ENCODE data around the gene GUK1. TPM values are rescaled to one million over a fixed set of nuclear protein-coding genes. Genes with fewer than 3 reads are reported as not detected.

GUK1 gene
- polyA plus RNA-seq, 1 donor from 2014 or later: 502 TPM

GRCh38 chr1:228109073-228109961 is 30.8 kb upstream of the GUK1 start, which contains the start of gene MRPL55:
Gene MRPL55 (minus strand): TSS chr1:228109299. CDS start chr1:228108260, 1,039 bp downstream.
- no peaks in the 10 kb centered on the region for H4K20me1 ChIP-seq (ENCODE audit: insufficient read depth)
- no peaks in the 10 kb centered on the region for H3K9me2 ChIP-seq (ENCODE audit: insufficient read depth, low read length)
- TF ChIP-seq EP300 (conservative IDR thresholded peaks at IDR 0.05; ENCODE audit: poor library complexity, severe bottlenecking) (peak; percentile 76), RAD21 (conservative IDR thresholded peaks at IDR 0.05) (peak; percentile 20), REST (IDR thresholded peaks at IDR 0.05; ENCODE audit: borderline replicate concordance) (peak; percentile 81), MXI1 (conservative IDR thresholded peaks at IDR 0.05; ENCODE audit: poor library complexity, severe bottlenecking) (peak; percentile 86), CTCF (IDR thresholded peaks at IDR 0.05; ENCODE audit: poor library complexity, severe bottlenecking) (peak; percentile 32), TAF1 (IDR thresholded peaks at IDR 0.05; ENCODE audit: low read depth) (peak; percentile 62), POLR2AphosphoS5 (IDR thresholded peaks at IDR 0.05) (peak; percentile 100), EZH2 (IDR thresholded peaks at IDR 0.05; ENCODE audit: borderline replicate concordance, insufficient read depth, low read length, poor library complexity, severe bottlenecking) (no peak), SMC3 (conservative IDR thresholded peaks at IDR 0.05; ENCODE audit: poor library complexity) (no peak)
- no peaks in the 10 kb centered on the region for H3K36me3 ChIP-seq (ENCODE audit: insufficient read depth, low read length)
- H3K27ac ChIP-seq (ENCODE audit: low read length): peak within 1 kb of the TSS; percentile 76
- peak within 1 kb of the TSS; percentile 85 for H3K4me2 ChIP-seq (ENCODE audit: low read length)
- peaks cover 18% of the 10 kb centered on the region for H3K79me2 ChIP-seq (replicated peaks; ENCODE audit: insufficient read depth, low read length)
- peak within 1 kb of the TSS; percentile 88 for H3K9ac ChIP-seq (ENCODE audit: low read length)
- peak within 1 kb of the TSS; percentile 82 for H3K4me3 ChIP-seq (ENCODE audit: low read length)
- H2AFZ ChIP-seq (ENCODE audit: low read depth, low read length): peak within 1 kb of the TSS; percentile 77
- H3K9me3 ChIP-seq (ENCODE audit: low read length): no peaks in the 10 kb centered on the region
- H3K27me3 ChIP-seq (ENCODE audit: insufficient read depth, low read depth, low read length): no peaks in the 10 kb centered on the region
- no peaks in the 10 kb centered on the region for H3F3A ChIP-seq (ENCODE audit: insufficient read depth, low read length, poor library complexity, severe bottlenecking)

GRCh38 chr1:228109962-228110488 is 30.1 kb upstream of the GUK1 start:
- Histone ChIP-seq H3K9ac (ENCODE audit: low read length) (peak overlapping the region; percentile 88), H2AFZ (ENCODE audit: low read depth, low read length) (peak overlapping the region; percentile 77), H3K27ac (ENCODE audit: low read length) (peak overlapping the region; percentile 76)

More at GRCh38 chr1:228109962-228110488, 30.1 kb upstream of the GUK1 start:
- no peaks in the 10 kb centered on the region for H3K9me2 ChIP-seq (ENCODE audit: insufficient read depth, low read length)
- H4K20me1 ChIP-seq (ENCODE audit: insufficient read depth): no peaks in the 10 kb centered on the region
- peak overlapping the region; percentile 84 for H3K4me2 ChIP-seq (ENCODE audit: low read length)
- H3K9me3 ChIP-seq (ENCODE audit: low read length): no peaks in the 10 kb centered on the region
- no peaks in the 10 kb centered on the region for H3F3A ChIP-seq (ENCODE audit: insufficient read depth, low read length, poor library complexity, severe bottlenecking)
- TF ChIP-seq POLR2AphosphoS5 (IDR thresholded peaks at IDR 0.05): no peak
- TF ChIP-seq REST (IDR thresholded peaks at IDR 0.05; ENCODE audit: borderline replicate concordance): no peak
- TF ChIP-seq EP300 (conservative IDR thresholded peaks at IDR 0.05; ENCODE audit: poor library complexity, severe bottlenecking): no peak
- no peak for TF ChIP-seq TAF1 (IDR thresholded peaks at IDR 0.05; ENCODE audit: low read depth)
- no peak for TF ChIP-seq RAD21 (conservative IDR thresholded peaks at IDR 0.05)
- peaks cover 18% of the 10 kb centered on the region for H3K79me2 ChIP-seq (replicated peaks; ENCODE audit: insufficient read depth, low read length)
- no peaks in the 10 kb centered on the region for H3K27me3 ChIP-seq (ENCODE audit: insufficient read depth, low read depth, low read length)
- H3K36me3 ChIP-seq (ENCODE audit: insufficient read depth, low read length): no peaks in the 10 kb centered on the region
- peak overlapping the region; percentile 82 for H3K4me3 ChIP-seq (ENCODE audit: low read length)
